SK-N-SH treated with all-trans-retinoic acid at 6 μM for 48 hours (cell line): ENCODE measurements around the gene SLC13A5.

Experiments
- RARB ChIP-seq: fragments of 250-450 bp; sonication (Bioruptor Pico); IDR thresholded peaks from 2 replicates; pipeline ENCODE4 v1.8.0; 2021; ENCODE audit warnings: mild to moderate bottlenecking, moderate library complexity
- SNAI2 ChIP-seq: fragments of 250-450 bp; sonication (Bioruptor Pico); IDR thresholded peaks from 2 replicates; pipeline ENCODE4 v1.5.0; 2020; ENCODE audit warnings: mild to moderate bottlenecking, moderate library complexity
- TCF4 ChIP-seq: fragments of 250-450 bp; sonication (Bioruptor Pico); IDR thresholded peaks from 2 replicates; pipeline ENCODE4 v1.8.0; 2021; ENCODE audit warnings: mild to moderate bottlenecking, moderate library complexity, borderline replicate concordance
- TOX ChIP-seq: fragments of 250-450 bp; sonication (Bioruptor Pico); IDR thresholded peaks from 2 replicates; pipeline ENCODE4 v1.8.0; 2021; ENCODE audit warnings: mild to moderate bottlenecking, moderate library complexity, borderline replicate concordance
- ZC3H10 ChIP-seq: fragments of 250-450 bp; sonication (Bioruptor Pico); IDR thresholded peaks from 2 replicates; pipeline ENCODE4 v1.5.1; 2021; ENCODE audit warnings: mild to moderate bottlenecking, moderate library complexity
- ZNF565 ChIP-seq: fragments of 450-650 bp; formaldehyde crosslinking; conservative IDR thresholded peaks from 2 replicates; pipeline ENCODE4 v1.5.0; 2020; ENCODE audit warnings: low read depth, mild to moderate bottlenecking, moderate library complexity
- ZNF70 ChIP-seq: fragments of 450-650 bp; formaldehyde crosslinking; IDR thresholded peaks from 2 replicates; pipeline ENCODE4 v1.5.0; 2020; ENCODE audit warnings: mild to moderate bottlenecking, moderate library complexity

GRCh38 chr17:6711081-6711674, 2.0 kb downstream of the SLC13A5 start:
- TF ChIP-seq RARB (CRISPR knock-in tag) (no peak), TOX (no peak), ZC3H10 (CRISPR knock-in tag) (no peak), ZNF70 (CRISPR knock-in tag) (no peak), TCF4 (no peak), SNAI2 (no peak), ZNF565 (CRISPR knock-in tag) (no peak)
